HCT116 (cell line): ENCODE data around the gene WDR19. TPM values are rescaled to one million over a fixed set of nuclear protein-coding genes. Genes with fewer than 3 reads are reported as not detected.
"Not testable (repeated sequence)": the region's sequence is repeated elsewhere in the genome, so short reads cannot be mapped to it uniquely, and the experiment has no call there.

Experiments
- ATAC-seq: fragments of 200-7000 bp; cut with Tn5 transposase; 2 replicates; pipeline ENCODE4 v1.9.1; 2020; ENCODE audit warnings: mild to moderate bottlenecking, moderate library complexity
- BruUV-seq: library from RNA; stranded (reverse); fragments of 400-500 nt; replicated peaks from 2 replicates; lab custom pipeline; 2021; lab: Mats Ljungman, UMichigan
- CTCF ChIA-PET: fragments of 300-600 bp; sonication (Branson Sonifier 250); formaldehyde crosslinking; loops from one replicate; lab custom pipeline; 2021; ENCODE audit warnings: antibody characterized with exemption; lab: Charles Lee
- POLR2A ChIA-PET: fragments of 300-600, 350-600 bp; sonication (Branson Sonifier 250); formaldehyde crosslinking; loops from one replicate; lab custom pipeline; 2021; ENCODE audit warnings: antibody characterized with exemption; lab: Charles Lee
- RAD21 ChIA-PET, 2 experiments: fragments of 300-600 bp; sonication (Branson Sonifier 250); formaldehyde crosslinking; loops; one replicate each; lab custom pipeline; 2023; ENCODE audit warnings: low total read pairs in 2 of 2; ENCODE audit not compliant: uncharacterized antibody in 2 of 2, unreplicated experiment in 2 of 2, low non-redundant PET in 1 of 2; lab: Charles Lee
- DNase-seq: peaks from one replicate; pipeline ENCODE4 v3.0.0-alpha.2; 2010; ENCODE audit warnings: low read depth, low spot score
- H2AFZ ChIP-seq: fragments of 200-600 bp; shearing (Covaris generic), sonication (generic); 2 replicates; pipeline ENCODE4 v1.6.1; 2017; ENCODE audit warnings: low read depth, mixed run types, mixed read lengths, antibody characterized with exemption, low read length; ENCODE audit not compliant: poor library complexity, severe bottlenecking
- H3K27ac ChIP-seq: 2 replicates; pipeline ENCODE4 v1.5.1; 2012; ENCODE audit warnings: low read depth, low read length
- H3K27me3 ChIP-seq: fragments of 200-600 bp; sonication (generic); 2 replicates; pipeline ENCODE4 v1.6.1; 2016; ENCODE audit warnings: mixed run types, low read length, mixed read lengths; ENCODE audit not compliant: insufficient read depth
- H3K36me3 ChIP-seq, 2 experiments: fragments of 200-500 bp in 1 of 2; fragments of 200-600 bp in 1 of 2; sonication (Bioruptor generic) in 1 of 2; sonication (generic) in 1 of 2; 2 replicates each; pipeline versions ENCODE4 v1.5.1 to v1.6.1; 2014 to 2016; ENCODE audit warnings: low read length in 2 of 2, inconsistent platforms in 1 of 2, mixed read lengths in 1 of 2, mixed run types in 1 of 2; ENCODE audit not compliant: insufficient read depth in 2 of 2, control insufficient read depth in 1 of 2
- H3K4me1 ChIP-seq, 2 experiments: fragments of 200-600 bp in 1 of 2; sonication (generic) in 1 of 2; 2 replicates each; pipeline versions ENCODE4 v1.5.1 to v1.6.1; 2012 to 2017; ENCODE audit warnings: low read length in 2 of 2, inconsistent platforms in 1 of 2, mild to moderate bottlenecking in 1 of 2, mixed read lengths in 1 of 2, mixed run types in 1 of 2, moderate library complexity in 1 of 2; ENCODE audit not compliant: insufficient read depth in 2 of 2, control insufficient read depth in 1 of 2
- H3K4me2 ChIP-seq: fragments of 200-600 bp; sonication (generic); 2 replicates; pipeline ENCODE4 v1.6.1; 2017; ENCODE audit warnings: mixed run types, low read length, mixed read lengths
- H3K4me3 ChIP-seq, 2 experiments: fragments of 200-600 bp in 1 of 2; sonication (generic) in 1 of 2; replicated peaks in 1 of 2; 2 replicates each; pipeline ENCODE4 v1.5.1; 2011 to 2016; ENCODE audit warnings: low read length in 2 of 2, control low read depth in 1 of 2, low read depth in 1 of 2, mild to moderate bottlenecking in 1 of 2, mixed read lengths in 1 of 2, mixed run types in 1 of 2
- H3K79me2 ChIP-seq: fragments of 200-600 bp; sonication (generic); 2 replicates; pipeline ENCODE4 v1.6.1; 2017; ENCODE audit warnings: mild to moderate bottlenecking, mixed run types, low read length, moderate library complexity, mixed read lengths; ENCODE audit not compliant: insufficient read depth
- H3K9ac ChIP-seq: fragments of 200-600 bp; sonication (generic); 2 replicates; pipeline ENCODE4 v1.6.1; 2016; ENCODE audit warnings: low read length, mixed read lengths
- H3K9me2 ChIP-seq: fragments of 200-600 bp; sonication (generic), shearing (Covaris generic); 2 replicates; pipeline ENCODE4 v1.6.1; 2017; ENCODE audit warnings: mixed run types, mild to moderate bottlenecking, moderate library complexity; ENCODE audit not compliant: insufficient read depth
- H3K9me3 ChIP-seq, 2 experiments: fragments of 200-500 bp in 1 of 2; fragments of 200-600 bp in 1 of 2; sonication (Bioruptor generic) in 1 of 2; sonication (generic) in 1 of 2; 2 replicates each; pipeline ENCODE4 v1.6.1; 2014 to 2017; ENCODE audit warnings: low read length in 2 of 2, mixed read lengths in 2 of 2, inconsistent platforms in 1 of 2, low read depth in 1 of 2, mild to moderate bottlenecking in 1 of 2, mixed run types in 1 of 2, moderate library complexity in 1 of 2; ENCODE audit not compliant: control insufficient read depth in 1 of 2, insufficient read depth in 1 of 2
- H4K20me1 ChIP-seq: fragments of 200-600 bp; sonication (generic), shearing (Covaris generic); 2 replicates; pipeline ENCODE4 v1.6.1; 2017; ENCODE audit warnings: mixed run types, mild to moderate bottlenecking, moderate library complexity; ENCODE audit not compliant: insufficient read depth
- EGR1 ChIP-seq: IDR thresholded peaks from 2 replicates; pipeline ENCODE4 v1.6.1; 2012; ENCODE audit warnings: low read depth
- EZH2 ChIP-seq: fragments of 200-600 bp; sonication (generic); IDR thresholded peaks from 2 replicates; pipeline ENCODE4 v1.6.1; 2017; ENCODE audit warnings: antibody characterized with exemption, mixed run types
- SIN3A ChIP-seq: IDR thresholded peaks from 2 replicates; pipeline ENCODE4 v1.6.1; 2012; ENCODE audit warnings: low read depth
- YY1 ChIP-seq: IDR thresholded peaks from 2 replicates; pipeline ENCODE4 v1.6.1; 2011; ENCODE audit warnings: low read length, low read depth, moderate library complexity, mild to moderate bottlenecking; ENCODE audit not compliant: insufficient replicate concordance; ENCODE audit errors: extremely low read depth
- intact Hi-C: fragments of 100-400 bp; cut with micrococcal nuclease; formaldehyde crosslinking; loops from 2 replicates; pipeline ENCODE4 v1.10.0; 2022
- total RNA-seq: library from RNA; stranded (reverse); gene quantifications from one replicate; pipeline ENCODE4 v1.2.1, GENCODE V29; 2021; ENCODE audit not compliant: unreplicated experiment
- TF ChIP-seq, protein P1 (sequence below): IDR thresholded peaks from 2 replicates; pipeline ENCODE4 v1.6.1; 2011; ENCODE audit warnings: mild to moderate bottlenecking, low read length, moderate library complexity; ENCODE audit not compliant: insufficient replicate concordance; ENCODE audit errors: extremely low read depth
- TF ChIP-seq, protein P2 (sequence below): IDR thresholded peaks from 2 replicates; pipeline ENCODE4 v1.6.1; 2012

WDR19 gene
- total RNA-seq, 1 experiment from 2014 or later, result 18.8 TPM

DNA sequence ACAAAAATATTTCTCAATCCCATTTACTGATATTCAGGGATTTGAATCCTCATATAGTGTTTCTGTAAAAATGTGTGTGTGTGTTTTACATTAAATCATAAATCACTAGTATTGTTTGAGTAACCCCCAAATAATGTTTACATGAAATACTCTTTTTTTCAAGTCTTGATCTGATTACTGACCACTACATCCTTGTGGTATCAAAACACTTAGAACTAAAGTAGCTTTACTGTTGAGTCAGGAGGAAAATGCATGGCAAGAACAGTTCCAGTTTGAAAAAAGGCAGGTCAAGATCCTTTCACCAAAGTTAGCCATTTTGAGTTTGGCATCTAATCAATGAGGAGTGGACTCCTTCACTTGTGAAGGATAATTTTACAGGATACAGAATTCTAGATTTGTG is 3.6 kb upstream of the WDR19 start:
- no TSS peak for BruUV-seq
- Histone ChIP-seq H3K27me3 (no peaks in the 10 kb centered on the region), H3K9ac (no peak overlapping the region), H3K4me3 (no peak overlapping the region), H3K27ac (no peak overlapping the region), H3K4me1 (peaks cover 6 to 12% of the 10 kb centered on the region in 2 experiments; a peak in 3 of 4 replicates), H2AFZ (no peak overlapping the region), H3K36me3 (no peaks in the 10 kb centered on the region), H3K9me2 (no peaks in the 10 kb centered on the region), H3K4me2 (no peak overlapping the region), H3K9me3 (no peaks in the 10 kb centered on the region), H4K20me1 (no peaks in the 10 kb centered on the region), H3K79me2 (no peaks in the 10 kb centered on the region)
- TF ChIP-seq EZH2 (no peak), YY1 (no peak)
- TF ChIP-seq, protein P1, sequence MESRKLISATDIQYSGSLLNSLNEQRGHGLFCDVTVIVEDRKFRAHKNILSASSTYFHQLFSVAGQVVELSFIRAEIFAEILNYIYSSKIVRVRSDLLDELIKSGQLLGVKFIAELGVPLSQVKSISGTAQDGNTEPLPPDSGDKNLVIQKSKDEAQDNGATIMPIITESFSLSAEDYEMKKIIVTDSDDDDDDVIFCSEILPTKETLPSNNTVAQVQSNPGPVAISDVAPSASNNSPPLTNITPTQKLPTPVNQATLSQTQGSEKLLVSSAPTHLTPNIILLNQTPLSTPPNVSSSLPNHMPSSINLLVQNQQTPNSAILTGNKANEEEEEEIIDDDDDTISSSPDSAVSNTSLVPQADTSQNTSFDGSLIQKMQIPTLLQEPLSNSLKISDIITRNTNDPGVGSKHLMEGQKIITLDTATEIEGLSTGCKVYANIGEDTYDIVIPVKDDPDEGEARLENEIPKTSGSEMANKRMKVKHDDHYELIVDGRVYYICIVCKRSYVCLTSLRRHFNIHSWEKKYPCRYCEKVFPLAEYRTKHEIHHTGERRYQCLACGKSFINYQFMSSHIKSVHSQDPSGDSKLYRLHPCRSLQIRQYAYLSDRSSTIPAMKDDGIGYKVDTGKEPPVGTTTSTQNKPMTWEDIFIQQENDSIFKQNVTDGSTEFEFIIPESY, result no peak
- POLR2A ChIA-PET, result no interaction called here
- no peak for ATAC-seq
- intact Hi-C loops, result no loop called here
- RAD21 ChIA-PET, result no interaction called here
- no peak for DNase-seq
- CTCF ChIA-PET, result no interaction called here

DNA sequence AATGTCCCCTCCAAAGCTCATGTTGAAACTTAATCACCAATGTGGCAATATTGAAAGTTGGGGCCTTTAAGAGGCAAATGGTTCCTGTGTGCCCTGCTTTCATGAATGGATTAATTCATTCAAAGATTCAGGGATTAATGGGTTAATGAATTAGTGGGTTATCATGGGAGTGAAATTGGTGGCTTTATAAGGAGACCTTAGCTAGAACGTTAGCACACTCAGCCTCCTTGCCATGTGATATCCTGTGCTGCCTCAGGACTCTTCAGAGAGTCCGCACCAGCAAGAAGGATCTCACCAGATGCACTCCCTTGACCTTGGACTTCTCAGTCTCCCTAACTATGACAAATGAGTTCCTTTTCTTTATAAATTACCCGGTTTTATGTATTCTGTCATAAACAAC is 2.6 kb upstream of the WDR19 start:
- no peaks in the 10 kb centered on the region for H3K79me2 ChIP-seq
- no peak overlapping the region for H2AFZ ChIP-seq
- no peaks in the 10 kb centered on the region for H4K20me1 ChIP-seq
- H3K27me3 ChIP-seq, result no peaks in the 10 kb centered on the region
- ChIA-PET POLR2A (no interaction called here), RAD21 (no interaction called here), CTCF (no interaction called here)
- no peak overlapping the region for H3K4me3 ChIP-seq
- BruUV-seq, result no TSS peak
- no peak overlapping the region for H3K4me2 ChIP-seq
- H3K9ac ChIP-seq, result no peak overlapping the region
- TF ChIP-seq EGR1 (no peak), YY1 (no peak), SIN3A (no peak)
- TF ChIP-seq, protein P2, sequence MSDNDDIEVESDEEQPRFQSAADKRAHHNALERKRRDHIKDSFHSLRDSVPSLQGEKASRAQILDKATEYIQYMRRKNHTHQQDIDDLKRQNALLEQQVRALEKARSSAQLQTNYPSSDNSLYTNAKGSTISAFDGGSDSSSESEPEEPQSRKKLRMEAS, result no peak
- DNase-seq (no peak), ATAC-seq (no peak)
- no peaks in the 10 kb centered on the region for H3K9me2 ChIP-seq
- no peaks in the 10 kb centered on the region for H3K9me3 ChIP-seq
- no peaks in the 10 kb centered on the region for H3K36me3 ChIP-seq
- no peak overlapping the region for H3K27ac ChIP-seq
- peaks cover 7 to 13% of the 10 kb centered on the region in 2 experiments; a peak in 3 of 4 replicates for H3K4me1 ChIP-seq
- intact Hi-C loops, result no loop called here

DNA sequence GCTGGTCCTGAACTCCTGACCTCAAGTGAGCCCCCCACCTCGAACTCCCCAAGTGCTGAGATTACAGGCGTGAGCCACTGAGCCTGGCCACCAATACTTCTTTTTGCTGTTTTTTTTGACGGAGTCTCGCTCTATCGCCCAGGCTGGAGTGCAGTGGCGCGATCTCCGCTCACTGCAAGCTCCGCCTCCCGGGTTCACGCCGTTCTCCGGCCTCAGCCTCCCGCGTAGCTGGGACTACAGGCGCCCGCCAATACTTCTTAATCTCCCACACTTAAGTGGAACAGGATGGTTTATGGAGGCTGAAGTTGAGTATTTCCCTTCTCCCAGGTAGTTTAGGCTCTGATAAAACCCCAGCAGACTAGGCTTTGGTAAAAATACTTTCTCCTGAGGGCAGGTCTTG is 1.7 kb upstream of the WDR19 start:
- CTCF ChIA-PET, intact Hi-C loops, H3K27ac ChIP-seq, H3K9me3 ChIP-seq, RAD21 ChIA-PET, POLR2A ChIA-PET, H2AFZ ChIP-seq, BruUV-seq, H3K79me2 ChIP-seq, H3K4me3 ChIP-seq, H3K27me3 ChIP-seq, H3K4me2 ChIP-seq, H3K9me2 ChIP-seq, ATAC-seq, H3K36me3 ChIP-seq, DNase-seq, H3K9ac ChIP-seq, H4K20me1 ChIP-seq: not testable (repeated sequence)
- H3K4me1 ChIP-seq, result peaks cover 7 to 13% of the 10 kb centered on the region in 2 experiments; a peak in 3 of 4 replicates
